ENCODE measurements around the gene AHCYL2. TPM values are rescaled to one million over a fixed set of nuclear protein-coding genes. Genes with fewer than 3 reads are reported as not detected.
"Not testable (repeated sequence)": the region's sequence is repeated elsewhere in the genome, so short reads cannot be mapped to it uniquely, and the experiment has no call there.

The AHCYL2 gene
- polyA plus RNA-seq, 4 donors, result 26.4 to 30.5 (median 29.7) TPM

- not testable (repeated sequence) for DNase-seq (ENCODE audit: low read depth in 4 of 4, low spot score in 3 of 4)
These were observed 251.6 kb downstream of the AHCYL2 start for GRCh38 chr7:129476398-129476797.

Other genes with a start within 250 kb of the AHCYL2 start
- gene TNPO3, start 169.9 kb upstream of the AHCYL2 start, polyA plus RNA-seq (ENCODE audit: insufficient read length in 4 of 4), result 10 to 100 TPM; 28.3 to 51.7 (median 42.8) TPM
- 10 to 100 TPM in 3 of 4 donors, 1 to 10 TPM in 1; 6.3 to 76.9 (median 59.4) TPM for gene TSPAN33, start 80.3 kb upstream of the AHCYL2 start, polyA plus RNA-seq (ENCODE audit: insufficient read length in 4 of 4)
- 100 to 1,000 TPM; 106 to 148 (median 115) TPM for gene SMO, start 36.4 kb upstream of the AHCYL2 start, polyA plus RNA-seq (ENCODE audit: insufficient read length in 4 of 4)
- gene STRIP2, start 209.4 kb downstream of the AHCYL2 start, polyA plus RNA-seq (ENCODE audit: insufficient read length in 4 of 4), result 1 to 10 TPM; 2.8 to 3.9 (median 3.2) TPM

All from left renal pelvis (tissue), 4 donors.